ENCODE results near the gene CYP51A1.
A peak's percentile ranks its signal among the peaks of the same experiment; 100 is the strongest.
"Not testable (repeated sequence)": the region's sequence is repeated elsewhere in the genome, so short reads cannot be mapped to it uniquely, and the experiment has no call there.

The CYP51A1 gene

GRCh38 chr7:92134271-92135051 is at the start of gene CYP51A1:
TSS of gene CYP51A1 (minus strand) at chr7:92134477. CDS start at chr7:92134364, 113 bp downstream.
- TF ChIP-seq CTCF (IDR thresholded peaks at IDR 0.05; ENCODE audit: borderline replicate concordance, control extremely low read depth, extremely low read depth, insufficient read depth, missing control alignments): no peak
- DNase-seq (ENCODE audit: low spot score): peak; percentile 93
- in situ Hi-C loops (cut with MboI; ENCODE audit: low sequenced_read_pairs, unreplicated experiment): no loop called here

- TF ChIP-seq CTCF (IDR thresholded peaks at IDR 0.05; ENCODE audit: borderline replicate concordance, control extremely low read depth, extremely low read depth, insufficient read depth, missing control alignments): peak; percentile 99
- DNase-seq (ENCODE audit: low spot score): peak; percentile 94
- in situ Hi-C loops (cut with MboI; ENCODE audit: low sequenced_read_pairs, unreplicated experiment): no loop called here
Observed at GRCh38 chr7:92178928-92179924, 44.9 kb upstream of the CYP51A1 start, which contains the start of gene LRRD1. TSS of gene LRRD1 (minus strand) at chr7:92179142. CDS start at chr7:92165202, 13,940 bp downstream.

- no peak for TF ChIP-seq CTCF (IDR thresholded peaks at IDR 0.05; ENCODE audit: borderline replicate concordance, control extremely low read depth, extremely low read depth, insufficient read depth, missing control alignments)
- in situ Hi-C loops (cut with MboI; ENCODE audit: low sequenced_read_pairs, unreplicated experiment): no loop called here
- DNase-seq (ENCODE audit: low spot score): no peak
Observed at GRCh38 chr7:92177362-92177761, 43.1 kb upstream of the CYP51A1 start.

GRCh38 chr7:92169529-92169928 is 35.3 kb upstream of the CYP51A1 start:
- DNase-seq (ENCODE audit: low spot score); in situ Hi-C loops (cut with MboI; ENCODE audit: low sequenced_read_pairs, unreplicated experiment): not testable (repeated sequence)

GRCh38 chr7:92161271-92161670 is 27.0 kb upstream of the CYP51A1 start:
- no peak for DNase-seq (ENCODE audit: low spot score)
- TF ChIP-seq CTCF (IDR thresholded peaks at IDR 0.05; ENCODE audit: borderline replicate concordance, control extremely low read depth, extremely low read depth, insufficient read depth, missing control alignments): no peak
- in situ Hi-C loops (cut with MboI; ENCODE audit: low sequenced_read_pairs, unreplicated experiment): no loop called here

- peak; percentile 36 for DNase-seq (ENCODE audit: low spot score)
- in situ Hi-C loops (cut with MboI; ENCODE audit: low sequenced_read_pairs, unreplicated experiment): no loop called here
Observed at GRCh38 chr7:92158660-92159575, 24.6 kb upstream of the CYP51A1 start.

More at GRCh38 chr7:92158660-92159575, 24.6 kb upstream of the CYP51A1 start:
- no peak for TF ChIP-seq CTCF (IDR thresholded peaks at IDR 0.05; ENCODE audit: borderline replicate concordance, control extremely low read depth, extremely low read depth, insufficient read depth, missing control alignments)

All from GM13976 (cell line).